Posterior vena cava (tissue), 2 donors: ENCODE measurements around the gene BMP5. TPM values are rescaled to one million over a fixed set of nuclear protein-coding genes. Genes with fewer than 3 reads are reported as not detected.

Experiments used
- DNase-seq: peaks from one replicate; pipeline ENCODE4 v3.0.0-alpha.2; 2020; ENCODE audit warnings: low spot score
- intact Hi-C, 2 donors: fragments of 100-400 bp; cut with DNase I; formaldehyde crosslinking; loops; one replicate each; pipeline versions ENCODE4 v1.14.1 to v1.14.2; 2022 to 2023
- total RNA-seq, 2 donors: library from RNA; stranded (reverse); fragmentation: NEBNext Ultra II Directional; extraction: Animal tissue kit (Norgen Biotek cat#: 25700); gene quantifications; one replicate each; pipeline ENCODE4 v1.2.1, GENCODE V29; 2021
- donor health status: DM: yes; HTN: yes; CAD: no.
- donor health status: DM: yes; HTN: yes; CAD: no.

The BMP5 gene
- total RNA-seq, 2 donors from 2014 or later = 0.10 to 0.32 TPM

DNA sequence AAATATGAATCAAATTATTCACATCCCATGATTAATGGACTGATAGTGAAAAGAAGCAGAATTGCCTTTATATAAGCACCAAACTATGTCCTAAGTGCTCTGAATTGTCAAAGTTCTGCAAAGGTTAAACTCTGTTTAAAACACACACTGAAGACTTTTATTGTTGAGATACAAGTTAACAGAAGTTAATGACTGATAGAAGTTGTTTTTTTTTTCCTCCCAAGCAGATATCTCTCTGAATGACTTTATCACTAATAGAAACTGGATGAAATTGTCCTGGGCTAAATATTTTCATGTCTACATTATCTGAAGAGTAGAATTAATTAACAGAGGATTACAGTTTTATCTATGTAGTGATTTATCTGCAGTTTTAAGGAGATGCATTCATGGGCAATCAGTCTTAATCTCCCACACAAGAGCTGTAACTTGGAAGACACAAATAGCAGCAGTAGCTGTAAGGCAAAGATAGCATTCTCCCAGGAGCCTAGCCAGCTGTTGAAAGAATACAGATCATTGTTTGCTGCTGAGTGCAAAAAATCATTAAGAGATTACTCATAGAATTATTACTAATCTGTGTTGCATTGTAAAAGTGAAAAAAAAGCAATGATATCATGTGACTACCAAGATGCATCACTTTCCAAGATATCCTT, 49.9 kb downstream of the BMP5 start:
- DNase-seq = no peak
- intact Hi-C loops = no loop called here

- intact Hi-C loops = no loop called here
Observed at GRCh38 chr6:55822815-55823214, 52.6 kb downstream of the BMP5 start.

DNA sequence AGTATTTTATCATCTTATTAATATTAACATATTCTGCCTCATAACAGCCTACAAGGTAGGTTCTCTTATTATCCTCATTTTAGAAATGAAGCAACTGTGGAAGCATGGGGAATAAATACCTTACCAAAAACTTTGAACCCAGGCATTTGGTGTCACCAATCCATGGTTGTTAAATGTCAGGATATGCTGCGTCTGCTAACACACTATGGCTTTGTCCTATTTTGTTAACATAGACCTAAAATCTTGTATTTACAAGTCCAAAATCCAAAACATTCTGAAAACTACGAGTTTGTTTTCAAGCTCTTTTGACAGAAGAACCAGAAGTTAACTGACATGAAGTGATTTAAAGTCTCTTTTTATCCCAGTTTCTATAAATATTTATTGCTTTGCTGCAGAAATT, 53.4 kb downstream of the BMP5 start:
- intact Hi-C loops = no loop called here
- no peak for DNase-seq

More at GRCh38 chr6:55822815-55823214, 52.6 kb downstream of the BMP5 start:
- no peak for DNase-seq

- intact Hi-C loops = no loop called here
- DNase-seq = no peak
Observed at GRCh38 chr6:55820696-55821095, 54.7 kb downstream of the BMP5 start.

DNA sequence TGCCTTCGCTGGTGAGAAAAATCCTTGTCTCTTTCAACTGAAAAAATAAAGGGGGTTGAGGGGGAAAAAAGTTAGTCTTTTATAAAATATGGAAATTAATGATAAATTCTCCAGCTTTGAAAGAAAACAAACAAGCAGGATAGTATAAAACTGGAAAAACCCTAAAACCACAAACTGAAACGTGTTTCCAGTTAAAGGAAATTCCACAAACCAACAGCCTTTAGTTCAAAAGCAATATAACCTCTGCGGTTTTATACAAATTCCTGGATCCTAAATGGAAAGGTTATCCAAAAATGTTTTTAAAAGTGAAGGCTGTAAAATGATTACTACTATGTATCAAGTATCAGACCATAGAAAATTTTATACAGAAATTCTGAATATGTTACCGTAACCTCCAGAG, 55.6 kb downstream of the BMP5 start:
- DNase-seq = no peak
- intact Hi-C loops = no loop called here

GRCh38 chr6:55818482-55818881, 56.9 kb downstream of the BMP5 start:
- DNase-seq = no peak
- intact Hi-C loops = no loop called here

GRCh38 chr6:55812509-55812908, 62.9 kb downstream of the BMP5 start:
- DNase-seq = no peak
- intact Hi-C loops = no loop called here

DNA sequence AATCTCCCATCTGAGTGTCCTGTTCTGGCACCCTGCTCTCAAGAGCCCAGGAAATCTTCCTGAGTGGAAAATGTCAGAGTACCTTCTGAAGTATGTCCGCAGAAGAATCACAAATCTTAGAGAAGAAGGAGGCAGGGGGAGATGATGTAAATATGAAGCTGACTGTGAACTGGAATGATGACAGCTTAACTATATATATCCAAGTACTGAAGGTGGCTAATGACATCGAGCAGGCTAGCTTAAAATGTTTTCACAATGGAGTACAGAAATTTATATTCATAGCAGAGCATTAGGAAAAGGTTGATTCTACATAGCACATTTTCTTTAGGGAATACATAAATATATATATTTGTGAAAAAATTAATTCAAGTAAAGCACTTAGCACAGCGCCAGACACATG, 64.3 kb downstream of the BMP5 start:
- no peak for DNase-seq
- intact Hi-C loops = no loop called here

GRCh38 chr6:55802259-55802658, 73.1 kb downstream of the BMP5 start:
- DNase-seq = no peak
- intact Hi-C loops = no loop called here

DNA sequence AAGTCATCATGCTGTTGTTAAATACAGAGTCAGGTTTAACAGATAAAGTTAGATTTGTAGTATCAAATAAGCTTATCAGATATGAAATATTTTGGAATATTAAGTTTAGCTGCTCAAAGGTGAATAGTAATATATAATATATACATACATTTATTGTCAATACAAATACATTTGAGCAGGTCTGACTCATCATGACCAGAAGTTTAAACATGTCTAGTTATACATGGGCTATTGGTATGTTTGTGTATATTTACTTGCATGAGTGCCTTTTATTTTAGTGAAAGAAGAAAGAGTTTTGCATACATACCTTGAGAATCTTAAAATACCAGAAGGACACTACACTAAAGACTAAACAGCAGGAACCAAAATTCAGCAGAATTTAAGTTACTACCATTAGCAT, 76.8 kb downstream of the BMP5 start:
- DNase-seq = no peak
- intact Hi-C loops = no loop called here

- intact Hi-C loops = no loop called here
- no peak for DNase-seq
Observed at GRCh38 chr6:55794136-55794812, 81.1 kb downstream of the BMP5 start.

GRCh38 chr6:55785273-55785672, 90.1 kb downstream of the BMP5 start:
- intact Hi-C loops = no loop called here
- DNase-seq = no peak

DNA sequence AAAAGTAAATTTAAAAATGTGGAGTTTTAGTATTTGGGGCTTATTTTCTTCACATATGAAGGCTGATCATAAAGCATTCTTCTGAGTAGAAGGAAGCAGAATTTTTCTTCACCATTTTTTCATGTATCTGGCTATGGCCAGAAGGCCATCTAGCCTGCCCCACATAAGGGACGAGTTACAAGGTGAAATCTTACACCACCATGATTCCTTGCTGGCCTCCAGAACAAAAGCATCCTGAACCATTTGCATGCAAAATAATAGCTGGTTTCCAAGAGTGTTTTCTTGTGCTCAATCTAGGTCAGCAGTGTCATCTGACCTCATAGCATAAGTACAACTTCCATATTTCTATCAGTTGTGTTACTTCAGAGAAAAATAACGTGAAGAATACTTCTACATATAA, 93.1 kb downstream of the BMP5 start:
- intact Hi-C loops = no loop called here
- DNase-seq = no peak

DNA sequence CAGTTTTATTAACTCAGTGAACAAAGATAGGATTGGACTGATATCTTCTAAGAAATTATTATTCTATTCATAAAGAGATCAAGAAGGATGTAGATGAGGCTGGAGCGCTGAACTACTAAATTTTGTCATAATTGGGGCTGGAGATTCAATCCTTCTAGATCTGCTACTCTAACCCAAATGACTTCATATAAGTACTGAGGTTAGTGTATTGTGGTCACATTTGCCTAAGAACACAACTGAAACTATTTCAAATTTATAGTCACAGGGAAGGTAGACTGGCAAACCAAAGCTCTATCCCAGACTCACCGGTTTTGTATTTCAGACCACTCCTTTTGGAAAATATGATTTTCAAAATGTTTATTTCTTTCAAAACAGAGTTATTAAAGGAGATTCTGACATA, 96.7 kb downstream of the BMP5 start:
- intact Hi-C loops = no loop called here
- no peak for DNase-seq

GRCh38 chr6:55777469-55777868, 97.9 kb downstream of the BMP5 start:
- intact Hi-C loops = no loop called here
- no peak for DNase-seq

GRCh38 chr6:55776113-55776512, 99.3 kb downstream of the BMP5 start:
- DNase-seq = no peak
- intact Hi-C loops = no loop called here

DNA sequence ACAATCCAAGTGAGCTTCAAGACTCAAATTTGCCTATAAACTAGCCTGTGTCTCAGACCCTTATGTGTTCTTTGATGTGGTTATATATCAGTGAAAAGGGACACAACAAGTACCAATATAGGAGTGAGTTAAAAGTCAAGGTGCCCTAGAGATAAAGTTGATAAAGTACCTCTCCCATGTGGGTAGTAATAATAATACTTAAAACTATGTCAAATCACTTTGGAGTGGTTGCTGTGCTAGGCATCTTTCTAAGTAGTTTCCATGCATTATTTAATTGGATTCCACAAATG, 100.4 kb downstream of the BMP5 start:
- intact Hi-C loops = no loop called here

DNA sequence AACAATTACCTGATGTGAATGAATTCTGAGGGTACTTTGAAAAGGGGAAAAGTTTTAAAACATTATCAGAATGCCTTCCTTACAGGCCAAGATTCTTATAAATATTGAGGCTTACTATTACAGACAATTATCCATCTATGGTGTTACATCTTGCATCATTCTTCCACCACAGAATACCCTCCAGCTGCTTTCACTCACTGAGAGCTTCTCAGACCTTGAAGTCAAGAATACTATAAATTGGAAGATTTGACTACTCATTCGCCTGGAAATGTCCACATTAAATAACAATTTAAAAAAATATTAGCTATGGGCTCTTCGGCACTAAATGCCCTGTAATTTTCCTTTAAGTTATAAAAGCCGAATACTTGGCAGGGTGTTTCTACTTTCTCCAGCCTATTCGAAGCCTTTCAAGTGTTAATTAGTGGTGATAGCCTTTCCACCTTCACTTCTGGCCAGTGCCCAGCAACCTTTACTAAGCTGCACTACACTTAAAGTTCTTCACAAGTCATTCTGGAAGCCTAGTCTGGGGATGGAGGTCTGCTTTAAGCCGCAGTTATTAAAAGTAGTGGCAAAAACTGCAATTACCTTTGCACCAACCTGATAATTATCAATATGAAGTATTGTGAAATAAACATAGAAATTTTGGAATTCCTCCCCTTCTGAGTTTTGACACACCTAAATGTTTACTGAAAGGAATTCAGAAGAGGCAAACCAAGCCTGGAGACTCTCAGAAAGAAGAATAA, 100.9 kb downstream of the BMP5 start:
- no peak for DNase-seq

More for the DNA sequence above, 100.4 kb downstream of the BMP5 start:
- no peak for DNase-seq

GRCh38 chr6:55773620-55774216, 101.7 kb downstream of the BMP5 start:
- intact Hi-C loops = no loop called here
- no peak for DNase-seq

More for the DNA sequence above, 100.9 kb downstream of the BMP5 start:
- intact Hi-C loops = no loop called here

DNA sequence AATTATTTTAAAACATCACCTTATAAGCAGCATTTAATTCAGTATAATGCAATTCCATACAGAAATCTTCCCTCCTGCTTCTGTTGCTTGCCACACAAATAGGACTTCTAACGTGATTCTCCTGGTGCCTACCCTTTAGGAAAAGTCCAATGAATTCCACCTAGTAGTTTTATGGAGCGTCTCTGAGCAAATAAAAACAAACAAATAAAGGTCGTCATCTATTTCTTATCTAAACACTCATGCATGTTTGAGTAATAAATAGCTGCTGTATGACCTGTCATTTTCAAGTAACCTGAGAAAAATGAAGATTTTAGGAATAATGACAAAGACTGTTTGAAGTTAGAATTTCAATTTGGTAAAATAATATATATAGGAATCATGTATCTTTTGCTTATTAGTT, 102.7 kb downstream of the BMP5 start:
- DNase-seq = no peak
- intact Hi-C loops = no loop called here
